Measurements from ENCODE around the gene ELAVL1. TPM values are rescaled to one million over a fixed set of nuclear protein-coding genes. Genes with fewer than 3 reads are reported as not detected.

Gene ELAVL1
- polyA plus RNA-seq, 1 donor, result 56.0 TPM

- 91% methylated on average over 4 of the region's 5 CpGs for WGBS (ENCODE audit: insufficient coverage, low lambda C conversion rate)
- no peak for DNase-seq
- peaks cover 12% of the 10 kb centered on the region for H3K4me1 ChIP-seq (ENCODE audit: control insufficient read depth, insufficient read depth, low read length)
- no peak overlapping the region for H3K27ac ChIP-seq (ENCODE audit: low read length)
- H3K4me3 ChIP-seq (ENCODE audit: low read length), result no peak overlapping the region
- H3K27me3 ChIP-seq (ENCODE audit: control insufficient read depth, insufficient read depth, low read length), result no peaks in the 10 kb centered on the region
- H3K9me3 ChIP-seq (ENCODE audit: control insufficient read depth, low read depth, low read length), result no peaks in the 10 kb centered on the region
- H3K36me3 ChIP-seq (ENCODE audit: control insufficient read depth, insufficient read depth, low read length), result no peaks in the 10 kb centered on the region
Observed at GRCh38 chr19:8023371-8023770, 17.9 kb upstream of the ELAVL1 start.

GRCh38 chr19:8022275-8022674 is 16.8 kb upstream of the ELAVL1 start:
- peaks cover 4% of the 10 kb centered on the region for H3K4me1 ChIP-seq (ENCODE audit: control insufficient read depth, insufficient read depth, low read length)
- H3K27ac ChIP-seq (ENCODE audit: low read length), result no peak overlapping the region
- DNase-seq, result no peak
- no peaks in the 10 kb centered on the region for H3K27me3 ChIP-seq (ENCODE audit: control insufficient read depth, insufficient read depth, low read length)
- H3K4me3 ChIP-seq (ENCODE audit: low read length), result no peak overlapping the region
- WGBS (ENCODE audit: insufficient coverage, low lambda C conversion rate), result 69% methylated on average over 2 of the region's 13 CpGs
- no peaks in the 10 kb centered on the region for H3K36me3 ChIP-seq (ENCODE audit: control insufficient read depth, insufficient read depth, low read length)
- H3K9me3 ChIP-seq (ENCODE audit: control insufficient read depth, low read depth, low read length), result no peaks in the 10 kb centered on the region

GRCh38 chr19:8021374-8021773 is 15.9 kb upstream of the ELAVL1 start:
- Histone ChIP-seq H3K9me3 (ENCODE audit: control insufficient read depth, low read depth, low read length) (no peaks in the 10 kb centered on the region), H3K27ac (ENCODE audit: low read length) (no peak overlapping the region), H3K36me3 (ENCODE audit: control insufficient read depth, insufficient read depth, low read length) (no peaks in the 10 kb centered on the region), H3K4me3 (ENCODE audit: low read length) (no peak overlapping the region), H3K4me1 (ENCODE audit: control insufficient read depth, insufficient read depth, low read length) (peaks cover 3% of the 10 kb centered on the region), H3K27me3 (ENCODE audit: control insufficient read depth, insufficient read depth, low read length) (no peaks in the 10 kb centered on the region)
- no CpG with 5 or more reads among the region's 8 CpGs for WGBS (ENCODE audit: insufficient coverage, low lambda C conversion rate)
- DNase-seq, result no peak

- H3K27ac ChIP-seq (ENCODE audit: low read length), result no peak overlapping the region
- no peaks in the 10 kb centered on the region for H3K27me3 ChIP-seq (ENCODE audit: control insufficient read depth, insufficient read depth, low read length)
- DNase-seq, result no peak
- WGBS (ENCODE audit: insufficient coverage, low lambda C conversion rate), result 90% methylated on average over 5 of the region's 9 CpGs
- H3K9me3 ChIP-seq (ENCODE audit: control insufficient read depth, low read depth, low read length), result no peaks in the 10 kb centered on the region
- H3K4me3 ChIP-seq (ENCODE audit: low read length), result no peak overlapping the region
- H3K36me3 ChIP-seq (ENCODE audit: control insufficient read depth, insufficient read depth, low read length), result no peaks in the 10 kb centered on the region
- peaks cover 3% of the 10 kb centered on the region for H3K4me1 ChIP-seq (ENCODE audit: control insufficient read depth, insufficient read depth, low read length)
Observed at GRCh38 chr19:8020681-8021080, 15.2 kb upstream of the ELAVL1 start.

GRCh38 chr19:8017808-8018207 is 12.4 kb upstream of the ELAVL1 start:
- Histone ChIP-seq H3K4me1 (ENCODE audit: control insufficient read depth, insufficient read depth, low read length) (no peaks in the 10 kb centered on the region), H3K9me3 (ENCODE audit: control insufficient read depth, low read depth, low read length) (no peaks in the 10 kb centered on the region), H3K4me3 (ENCODE audit: low read length) (no peak overlapping the region), H3K36me3 (ENCODE audit: control insufficient read depth, insufficient read depth, low read length) (no peaks in the 10 kb centered on the region), H3K27me3 (ENCODE audit: control insufficient read depth, insufficient read depth, low read length) (no peaks in the 10 kb centered on the region), H3K27ac (ENCODE audit: low read length) (no peak overlapping the region)
- DNase-seq, result peak; percentile 63 to 75
- WGBS (ENCODE audit: insufficient coverage, low lambda C conversion rate), result no CpG with 5 or more reads among the region's 14 CpGs

GRCh38 chr19:8004723-8005513 is 523 bp downstream of the ELAVL1 start:
- H3K27ac ChIP-seq (ENCODE audit: low read length), result peak overlapping the region; percentile 64
- peaks cover 7% of the 10 kb centered on the region for H3K36me3 ChIP-seq (ENCODE audit: control insufficient read depth, insufficient read depth, low read length)
- peaks cover 15% of the 10 kb centered on the region for H3K4me1 ChIP-seq (ENCODE audit: control insufficient read depth, insufficient read depth, low read length)
- peak in 1 of 2 donors; percentile 48 for DNase-seq
- H3K4me3 ChIP-seq (ENCODE audit: low read length), result peak overlapping the region; percentile 73
- H3K27me3 ChIP-seq (ENCODE audit: control insufficient read depth, insufficient read depth, low read length), result no peaks in the 10 kb centered on the region
- H3K9me3 ChIP-seq (ENCODE audit: control insufficient read depth, low read depth, low read length), result no peaks in the 10 kb centered on the region
- 0% methylated on average over 2 of the region's 74 CpGs for WGBS (ENCODE audit: insufficient coverage, low lambda C conversion rate)

- no peak overlapping the region for H3K27ac ChIP-seq (ENCODE audit: low read length)
- WGBS (ENCODE audit: insufficient coverage, low lambda C conversion rate), result 20% methylated on average over 1 of the region's 6 CpGs
- H3K36me3 ChIP-seq (ENCODE audit: control insufficient read depth, insufficient read depth, low read length), result peaks cover 7% of the 10 kb centered on the region
- no peak for DNase-seq
- H3K4me3 ChIP-seq (ENCODE audit: low read length), result peak overlapping the region; percentile 73
- H3K9me3 ChIP-seq (ENCODE audit: control insufficient read depth, low read depth, low read length), result no peaks in the 10 kb centered on the region
- H3K4me1 ChIP-seq (ENCODE audit: control insufficient read depth, insufficient read depth, low read length), result peaks cover 15% of the 10 kb centered on the region
- H3K27me3 ChIP-seq (ENCODE audit: control insufficient read depth, insufficient read depth, low read length), result no peaks in the 10 kb centered on the region
Observed at GRCh38 chr19:8004001-8004400, 1.4 kb downstream of the ELAVL1 start.

GRCh38 chr19:8001995-8002849 is 3.2 kb downstream of the ELAVL1 start:
- peak overlapping the region; percentile 59 for H3K27ac ChIP-seq (ENCODE audit: low read length)
- H3K4me1 ChIP-seq (ENCODE audit: control insufficient read depth, insufficient read depth, low read length), result peaks cover 15% of the 10 kb centered on the region
- no peak overlapping the region for H3K4me3 ChIP-seq (ENCODE audit: low read length)
- H3K27me3 ChIP-seq (ENCODE audit: control insufficient read depth, insufficient read depth, low read length), result no peaks in the 10 kb centered on the region
- H3K9me3 ChIP-seq (ENCODE audit: control insufficient read depth, low read depth, low read length), result no peaks in the 10 kb centered on the region
- peak; percentile 52 to 67 for DNase-seq
- WGBS (ENCODE audit: insufficient coverage, low lambda C conversion rate), result no CpG with 5 or more reads among the region's 27 CpGs
- H3K36me3 ChIP-seq (ENCODE audit: control insufficient read depth, insufficient read depth, low read length), result peaks cover 7% of the 10 kb centered on the region

GRCh38 chr19:8001651-8001994 is 3.8 kb downstream of the ELAVL1 start:
- no peak for DNase-seq

GRCh38 chr19:8000298-8001038 is 5.0 kb downstream of the ELAVL1 start:
- Histone ChIP-seq H3K4me3 (ENCODE audit: low read length) (no peak overlapping the region), H3K36me3 (ENCODE audit: control insufficient read depth, insufficient read depth, low read length) (peaks cover 7% of the 10 kb centered on the region), H3K27me3 (ENCODE audit: control insufficient read depth, insufficient read depth, low read length) (no peaks in the 10 kb centered on the region), H3K9me3 (ENCODE audit: control insufficient read depth, low read depth, low read length) (no peaks in the 10 kb centered on the region), H3K27ac (ENCODE audit: low read length) (no peak overlapping the region), H3K4me1 (ENCODE audit: control insufficient read depth, insufficient read depth, low read length) (peaks cover 15% of the 10 kb centered on the region)
- 73% methylated on average over 2 of the region's 6 CpGs for WGBS (ENCODE audit: insufficient coverage, low lambda C conversion rate)
- DNase-seq, result no peak

More at GRCh38 chr19:8001651-8001994, 3.8 kb downstream of the ELAVL1 start:
- peaks cover 15% of the 10 kb centered on the region for H3K4me1 ChIP-seq (ENCODE audit: control insufficient read depth, insufficient read depth, low read length)
- H3K27ac ChIP-seq (ENCODE audit: low read length), result no peak overlapping the region
- no peaks in the 10 kb centered on the region for H3K27me3 ChIP-seq (ENCODE audit: control insufficient read depth, insufficient read depth, low read length)
- peaks cover 7% of the 10 kb centered on the region for H3K36me3 ChIP-seq (ENCODE audit: control insufficient read depth, insufficient read depth, low read length)
- no peak overlapping the region for H3K4me3 ChIP-seq (ENCODE audit: low read length)
- WGBS (ENCODE audit: insufficient coverage, low lambda C conversion rate), result 60% methylated on average over 1 of the region's 5 CpGs
- H3K9me3 ChIP-seq (ENCODE audit: control insufficient read depth, low read depth, low read length), result no peaks in the 10 kb centered on the region

Data from large intestine (tissue), 3 donors.